Fibroblast of gingiva (primary cell): ENCODE measurements around the gene NRG3.

Source experiments
- DNase-seq: peaks from one replicate; pipeline ENCODE4 v3.0.0-alpha.2; 2011; ENCODE audit warnings: low read depth

Gene NRG3

DNA sequence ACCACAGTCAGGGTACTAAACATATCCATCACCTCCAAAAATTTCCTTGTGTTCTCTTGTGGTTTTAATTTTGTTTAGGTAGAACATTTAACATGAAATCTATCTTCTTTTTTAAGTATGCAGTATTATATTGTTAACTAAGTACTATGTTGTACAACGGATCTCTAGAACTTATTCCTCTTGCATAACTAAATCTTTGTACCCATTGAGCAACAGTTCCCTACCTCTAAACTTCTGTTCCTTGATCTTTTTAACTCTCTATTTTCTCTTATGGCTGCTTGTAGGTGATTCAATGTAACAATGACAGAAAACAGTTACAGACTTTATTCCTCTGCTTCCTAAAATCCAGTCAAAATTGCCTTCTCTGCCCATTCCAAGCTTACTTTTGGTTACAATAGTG lies 9.9 kb downstream of the NRG3 start:
- no peak for DNase-seq

DNA sequence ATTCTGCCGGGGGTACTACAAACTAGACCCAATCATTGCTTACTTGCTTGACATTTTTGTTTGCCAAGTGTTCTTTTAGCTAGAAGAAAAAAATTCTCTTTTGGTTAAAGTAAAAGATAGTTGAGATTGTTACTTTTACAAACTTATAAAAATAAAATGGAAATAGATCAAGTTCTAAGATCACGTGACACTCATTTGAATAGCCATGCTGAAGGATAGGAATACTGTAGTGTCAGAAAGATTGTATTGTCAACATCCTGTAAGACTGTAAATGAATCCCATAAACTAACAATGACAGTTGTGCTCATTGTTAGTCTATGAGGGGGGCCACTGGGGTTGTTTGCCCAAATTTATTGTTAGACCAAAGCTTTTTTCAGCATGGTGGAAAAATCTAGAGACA lies 10.5 kb downstream of the NRG3 start:
- DNase-seq, result no peak

DNA sequence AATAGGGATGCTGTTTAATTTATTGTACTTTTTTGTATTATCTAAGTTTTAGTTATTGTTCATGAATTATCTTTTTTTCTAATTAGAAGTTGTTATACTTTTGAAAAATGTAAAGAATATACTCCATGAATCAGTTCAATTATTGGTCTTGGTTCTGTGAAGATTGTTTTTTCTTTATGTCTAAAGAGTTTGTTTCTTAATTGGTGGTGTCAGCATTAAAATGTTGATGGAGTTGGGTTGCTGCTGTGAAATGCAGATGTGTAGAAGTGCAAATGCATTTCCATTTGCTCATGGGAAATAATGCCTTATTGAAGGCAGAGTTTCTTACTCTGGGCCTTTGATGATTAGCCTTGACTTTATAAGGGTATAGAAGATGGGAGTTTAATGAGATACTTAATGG lies 11.9 kb downstream of the NRG3 start:
- no peak for DNase-seq

DNA sequence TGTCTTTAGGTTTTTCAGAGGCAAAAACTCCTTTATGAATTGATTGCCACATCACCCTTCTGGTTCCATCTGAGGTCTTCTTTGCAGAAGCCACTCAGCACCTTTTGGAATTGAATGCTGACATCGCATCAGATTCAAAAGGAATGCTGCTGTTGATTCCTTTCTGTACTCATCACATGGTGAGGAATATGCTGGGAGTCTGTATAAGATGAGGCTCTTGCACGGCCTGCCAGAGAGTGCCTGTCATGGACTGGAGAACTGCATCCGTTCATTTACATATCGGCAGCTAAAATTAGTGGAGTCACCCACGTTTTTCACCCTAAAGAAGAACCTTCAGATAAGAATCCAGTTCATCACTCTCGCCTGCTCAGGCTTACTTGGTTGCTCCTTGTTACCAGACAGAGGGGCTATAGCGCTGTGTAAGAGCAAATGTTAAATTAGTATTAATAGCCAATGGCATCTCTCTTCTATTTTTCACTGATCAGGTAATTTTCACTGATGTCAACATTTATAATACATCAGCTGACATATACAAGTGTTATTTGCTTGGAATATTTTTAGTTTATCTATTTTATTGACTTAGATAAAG lies 14.3 kb downstream of the NRG3 start:
- no peak for DNase-seq

DNA sequence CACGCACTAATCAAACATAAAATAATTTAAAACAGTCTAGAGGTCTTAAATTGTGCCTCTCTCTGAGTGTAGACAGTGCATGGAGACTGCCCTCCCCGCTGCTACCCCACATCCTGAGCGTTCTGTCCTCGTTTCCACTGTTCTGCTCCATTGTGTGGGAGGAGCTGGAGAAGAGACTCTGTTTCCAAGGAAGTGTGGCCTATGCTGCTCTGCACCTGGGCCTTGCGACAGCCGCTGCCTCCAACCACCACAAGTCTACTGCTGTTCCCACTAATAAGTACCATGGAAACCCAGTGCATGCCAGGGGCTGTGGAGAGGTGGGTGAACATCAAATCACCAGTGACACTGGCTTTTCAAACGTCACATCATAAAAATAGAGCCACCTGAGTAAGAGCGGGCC lies 19.6 kb downstream of the NRG3 start:
- no peak for DNase-seq

DNA sequence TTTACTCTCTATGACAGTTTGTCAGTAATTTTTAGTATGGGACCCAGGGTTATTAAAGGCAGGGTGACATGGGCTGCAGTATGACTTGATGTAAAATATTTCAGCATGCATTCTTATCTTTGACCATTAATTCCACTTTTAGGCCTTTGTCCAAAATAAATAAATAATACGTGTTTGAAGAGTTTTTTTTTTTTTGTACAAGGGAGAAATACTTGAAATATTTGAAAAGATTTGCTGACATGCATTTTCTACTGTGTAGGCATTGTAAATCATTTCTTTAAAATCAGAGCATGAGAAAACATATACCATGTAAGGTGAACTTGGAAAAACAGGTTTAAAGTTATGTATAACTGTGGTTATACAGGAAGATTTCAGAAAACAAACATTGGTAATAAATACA lies 23.5 kb downstream of the NRG3 start:
- no peak for DNase-seq

GRCh38 chr10:81900989-81901388 lies 26.0 kb downstream of the NRG3 start:
- no peak for DNase-seq

DNA sequence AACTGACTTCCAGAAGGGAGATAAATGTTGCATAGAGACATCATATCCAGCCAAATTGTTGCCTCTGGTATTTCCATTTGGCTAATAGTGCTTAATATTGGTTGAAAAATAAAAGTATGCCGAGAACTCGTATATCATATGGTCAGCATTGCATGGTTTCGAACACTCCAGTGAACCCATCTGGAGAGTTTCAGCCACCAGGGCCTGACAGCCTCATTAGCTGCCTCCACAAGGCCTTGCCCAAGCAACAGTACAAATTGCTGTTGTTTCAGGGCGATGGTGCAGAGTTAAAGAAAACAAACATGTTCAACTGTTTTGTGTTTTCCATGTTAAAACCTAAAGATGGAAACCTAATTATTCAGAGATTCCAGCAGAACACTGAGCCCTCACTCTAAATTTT lies 28.5 kb downstream of the NRG3 start:
- DNase-seq, result no peak

- no peak for DNase-seq
These were observed 30.2 kb downstream of the NRG3 start for GRCh38 chr10:81905161-81905560.

DNA sequence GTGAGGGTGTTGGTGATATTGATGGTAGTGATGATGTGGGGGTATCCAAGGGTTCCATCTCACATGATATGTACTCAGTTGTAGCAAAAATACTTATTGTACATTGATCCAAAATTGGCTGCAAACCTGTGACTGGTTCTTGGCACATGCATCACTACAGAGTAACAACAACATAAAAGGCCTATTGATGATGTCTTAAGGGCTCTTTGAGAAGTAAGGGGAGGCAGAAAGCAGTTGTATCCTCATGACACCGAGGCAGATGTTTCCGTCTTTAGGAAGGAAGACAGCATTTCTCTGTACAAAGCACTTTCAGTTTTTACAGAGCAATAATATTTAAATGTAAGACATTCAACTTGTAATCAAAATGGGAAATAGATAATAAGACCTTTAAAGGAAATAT lies 34.5 kb downstream of the NRG3 start:
- no peak for DNase-seq

GRCh38 chr10:81911328-81911727 lies 36.3 kb downstream of the NRG3 start:
- no peak for DNase-seq

- DNase-seq, result no peak
These were observed 39.9 kb downstream of the NRG3 start for GRCh38 chr10:81914736-81915503.

GRCh38 chr10:81915504-81915897 lies 40.5 kb downstream of the NRG3 start:
- no peak for DNase-seq

GRCh38 chr10:81917666-81918065 lies 42.7 kb downstream of the NRG3 start:
- no peak for DNase-seq

DNA sequence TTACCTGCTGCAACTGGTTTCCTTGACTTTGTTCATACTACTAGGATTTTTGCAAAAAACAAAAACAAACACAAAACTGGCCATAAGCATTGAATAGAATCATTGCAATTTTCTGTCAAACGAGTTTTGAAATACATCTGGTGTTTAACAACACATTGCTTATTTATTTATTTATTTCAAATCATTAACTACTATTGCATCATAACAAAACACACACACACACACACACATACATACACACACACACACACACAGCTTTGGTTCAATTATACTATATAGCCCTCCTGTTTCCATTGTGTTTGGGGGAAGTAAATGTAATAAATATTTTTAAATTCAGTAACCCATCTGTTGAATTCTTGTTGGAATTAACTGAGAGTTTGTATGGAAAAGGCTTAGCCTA lies 43.8 kb downstream of the NRG3 start:
- no peak for DNase-seq

DNA sequence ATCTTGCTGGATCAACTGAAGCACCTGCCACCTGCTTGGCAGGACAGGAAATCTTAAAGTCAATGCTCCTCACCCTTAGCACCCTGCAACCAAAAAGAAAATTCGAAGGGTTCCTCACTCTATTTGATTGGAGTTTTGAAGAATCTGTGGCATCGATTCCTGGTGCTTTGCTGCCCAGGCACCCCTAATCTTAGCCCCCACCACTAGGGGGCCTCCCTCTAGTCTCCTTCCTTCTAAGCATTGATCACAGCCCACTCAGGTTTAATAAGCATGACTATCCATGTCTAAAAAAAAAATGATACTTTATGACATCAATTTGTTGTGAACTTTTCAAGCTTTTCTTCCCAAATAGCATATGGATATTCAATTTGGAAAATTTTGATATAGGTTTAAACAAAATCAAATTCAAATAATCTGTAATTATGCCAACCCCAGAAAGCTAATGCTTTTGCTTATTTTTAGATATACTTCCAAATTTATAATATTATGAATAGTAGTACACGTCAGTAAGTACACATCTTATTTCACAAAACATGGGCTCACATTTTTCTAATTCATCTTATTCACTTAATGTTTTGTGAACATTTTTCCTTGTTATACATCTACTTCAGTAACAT lies 45.3 kb downstream of the NRG3 start:
- no peak for DNase-seq

- no peak for DNase-seq
These were observed 53.1 kb downstream of the NRG3 start for GRCh38 chr10:81928119-81928518.

DNA sequence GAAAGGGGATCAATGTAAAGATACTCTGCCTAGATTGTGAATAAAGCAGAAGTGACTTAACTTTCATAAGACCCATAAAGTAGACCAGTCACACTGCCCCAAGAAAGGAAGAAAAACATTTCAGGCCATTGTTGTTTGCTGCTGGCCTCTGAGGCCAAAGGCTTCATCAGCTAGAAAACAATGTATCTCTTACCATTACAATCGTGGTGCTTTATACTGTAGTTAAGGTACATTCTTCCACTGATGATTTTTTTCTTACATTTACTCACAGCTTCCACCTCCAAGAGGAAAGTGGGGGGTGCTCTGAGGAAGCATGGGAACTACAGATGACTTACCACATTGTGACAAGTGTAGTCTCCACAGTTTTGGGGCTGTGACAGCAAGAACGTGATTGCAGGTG lies 68.6 kb downstream of the NRG3 start:
- DNase-seq, result no peak

DNA sequence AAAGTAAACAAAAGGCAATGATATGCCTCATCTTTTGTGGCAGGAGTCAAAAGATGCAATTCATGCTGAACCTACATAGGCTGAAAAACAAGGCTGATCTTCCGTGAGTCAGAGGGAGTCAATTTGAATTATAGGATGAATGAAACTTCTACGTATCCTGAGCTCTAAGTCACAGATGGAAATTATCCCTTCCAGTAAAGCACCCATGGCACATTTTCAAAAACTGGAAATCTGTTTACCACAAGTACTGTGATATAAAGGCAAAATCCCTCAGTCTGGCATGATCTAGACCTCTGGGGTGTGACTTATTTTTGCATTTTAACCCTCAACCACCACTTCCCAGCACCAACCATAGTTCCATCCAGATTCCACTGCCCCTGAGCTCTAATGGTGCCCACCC lies 69.6 kb downstream of the NRG3 start:
- DNase-seq, result no peak

DNA sequence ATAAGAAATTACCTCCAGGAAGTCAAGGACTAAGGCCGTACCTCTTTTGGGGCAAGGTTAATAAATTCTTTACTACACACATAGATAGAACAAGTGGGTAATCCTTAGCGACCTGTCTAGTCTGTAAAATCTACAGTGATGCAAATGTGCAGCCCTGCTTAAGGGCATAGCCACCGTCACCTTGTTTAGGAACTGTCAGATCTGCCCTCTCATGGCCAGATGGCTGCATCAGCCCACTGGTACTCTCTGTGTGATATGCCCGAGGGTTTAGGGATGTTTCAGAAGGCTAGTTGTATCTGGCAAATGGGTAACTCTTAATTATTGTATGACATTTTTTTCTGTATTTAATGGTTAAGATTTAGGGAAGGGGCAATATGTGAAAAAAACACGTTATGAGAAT lies 74.3 kb downstream of the NRG3 start:
- DNase-seq, result no peak

DNA sequence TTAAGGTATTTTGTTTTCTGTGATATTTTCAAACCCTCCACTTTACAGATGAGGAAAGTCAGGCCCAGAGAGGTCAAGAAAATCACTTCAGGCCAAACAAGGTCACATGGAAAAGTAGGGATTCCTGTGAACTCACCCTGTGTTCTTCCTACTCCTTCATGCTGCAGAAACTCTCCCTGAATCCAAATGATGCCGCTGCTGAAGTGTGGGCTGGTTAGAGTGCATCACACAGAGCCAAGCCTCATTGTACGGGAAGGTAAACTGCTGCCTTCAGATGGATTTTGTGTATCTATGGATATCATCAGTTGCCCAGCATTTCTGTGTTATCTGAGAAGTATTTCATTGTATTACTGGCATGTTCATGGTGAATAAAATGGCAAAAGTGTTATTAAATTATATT lies 75.4 kb downstream of the NRG3 start:
- no peak for DNase-seq

DNA sequence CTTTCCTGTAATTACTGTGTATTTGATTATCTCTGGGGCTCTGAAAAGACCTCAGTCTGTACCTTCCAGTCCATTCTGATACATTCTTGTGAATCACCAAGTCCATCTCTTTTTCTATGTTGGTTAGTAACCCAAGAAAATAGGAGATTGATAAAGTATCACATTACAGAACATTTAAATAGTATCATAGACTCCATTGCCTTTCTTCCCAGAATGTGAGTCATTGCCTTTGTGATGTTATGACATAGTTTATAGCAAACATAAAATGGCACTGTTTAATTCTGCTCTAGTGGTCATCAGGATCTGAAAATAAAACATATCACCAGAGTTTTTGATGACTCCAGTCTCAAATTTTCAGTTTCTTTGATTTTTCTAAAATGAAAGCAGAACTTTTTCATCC lies 78.4 kb downstream of the NRG3 start:
- no peak for DNase-seq

DNA sequence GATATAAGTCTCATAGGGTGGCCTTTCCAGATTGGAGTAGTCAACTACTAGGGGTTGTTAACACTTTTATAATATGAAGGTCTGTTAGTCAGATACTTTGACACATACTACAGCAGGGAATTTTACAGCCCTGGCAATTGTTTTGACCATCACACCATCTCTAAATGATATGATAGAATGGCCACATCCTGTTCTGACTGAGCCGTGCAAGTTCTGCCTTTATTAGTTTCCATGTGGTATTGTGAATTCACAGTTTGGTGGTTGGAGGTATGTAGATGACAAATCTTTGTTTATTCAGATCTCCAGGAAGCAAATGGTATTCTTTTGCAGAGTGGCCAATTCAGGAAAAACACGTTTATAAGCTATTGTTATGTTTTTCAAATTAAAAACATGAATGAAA lies 83.0 kb downstream of the NRG3 start:
- no peak for DNase-seq

DNA sequence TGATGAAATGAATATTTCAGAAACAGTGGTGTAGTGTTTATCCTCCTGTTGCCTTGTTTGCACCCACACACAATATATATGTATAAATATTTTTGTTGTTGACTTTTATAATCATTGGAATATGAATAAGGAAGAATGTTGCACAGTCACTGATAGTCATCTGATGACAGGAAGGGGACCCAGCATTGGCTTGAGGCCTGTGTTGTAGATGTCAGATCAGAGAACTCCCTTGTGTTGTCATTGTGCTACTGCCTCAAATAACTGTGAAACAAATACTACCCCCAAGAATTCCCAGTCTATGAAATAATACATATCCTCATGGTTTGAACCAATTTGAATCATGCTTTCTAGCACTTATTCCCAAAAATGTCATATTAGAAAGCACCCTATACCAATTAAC lies 84.0 kb downstream of the NRG3 start:
- no peak for DNase-seq
